Liver (tissue), 3 donors: ENCODE results near the gene TTLL5.

Experiments used
- TAF1 ChIP-seq: conservative IDR thresholded peaks from 2 replicates; pipeline ENCODE4 v1.6.1; 2016; ENCODE audit warnings: antibody characterized with exemption, mild to moderate bottlenecking
- TF ChIP-seq, protein P1 (sequence below): fragments of 150-350 bp; IDR thresholded peaks from 2 replicates; pipeline ENCODE4 v1.5.1; 2017; ENCODE audit warnings: improper control_type of control experiment, low read depth, low read length; ENCODE audit not compliant: missing input control
- TF ChIP-seq, protein P2 (sequence below): IDR thresholded peaks from 2 replicates; pipeline ENCODE4 v1.6.1; 2016; ENCODE audit warnings: antibody characterized with exemption
- TF ChIP-seq, protein P3 (sequence below): IDR thresholded peaks from 2 replicates; pipeline ENCODE4 v1.6.1; 2016; ENCODE audit warnings: antibody characterized with exemption, mild to moderate bottlenecking
- donor health status: healthy.
- donor health status: healthy.

DNA sequence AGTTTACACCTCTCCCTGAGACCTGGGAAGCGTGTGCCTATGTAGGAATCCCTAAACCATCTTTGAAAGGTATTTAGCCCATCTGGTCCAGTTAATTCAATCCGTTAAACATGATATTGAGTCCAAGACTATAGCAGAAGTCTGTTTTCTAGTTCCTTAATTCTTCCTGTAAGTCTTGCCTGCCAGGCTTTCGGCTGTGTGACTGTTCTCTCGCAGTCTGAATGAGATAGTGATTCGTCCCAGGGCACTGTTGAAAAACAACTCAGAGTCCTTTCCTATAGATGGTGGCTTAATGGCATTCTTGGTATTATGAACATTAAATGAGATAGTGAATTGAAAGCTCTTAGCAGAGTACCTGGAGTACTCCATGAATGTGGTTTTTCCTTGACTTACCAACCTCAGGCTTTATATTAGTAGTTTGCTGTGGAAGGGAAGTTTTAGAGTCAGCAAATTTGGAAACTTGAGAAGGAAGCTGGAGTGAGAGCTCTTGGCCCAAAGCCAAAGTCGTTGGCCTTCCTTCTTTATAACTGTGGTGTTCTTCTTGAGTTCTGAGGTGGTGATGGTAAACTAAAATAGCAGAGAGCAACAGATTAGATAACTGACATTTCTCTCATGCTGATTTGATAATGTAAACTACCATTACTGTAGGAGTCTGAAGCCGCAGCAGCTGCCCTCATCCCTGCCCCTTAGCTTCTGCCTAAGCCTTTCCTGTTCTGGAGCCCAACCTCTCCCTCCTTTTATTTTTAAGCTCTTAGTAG lies 244.3 kb downstream of the TTLL5 start:
- TF ChIP-seq, protein P1, sequence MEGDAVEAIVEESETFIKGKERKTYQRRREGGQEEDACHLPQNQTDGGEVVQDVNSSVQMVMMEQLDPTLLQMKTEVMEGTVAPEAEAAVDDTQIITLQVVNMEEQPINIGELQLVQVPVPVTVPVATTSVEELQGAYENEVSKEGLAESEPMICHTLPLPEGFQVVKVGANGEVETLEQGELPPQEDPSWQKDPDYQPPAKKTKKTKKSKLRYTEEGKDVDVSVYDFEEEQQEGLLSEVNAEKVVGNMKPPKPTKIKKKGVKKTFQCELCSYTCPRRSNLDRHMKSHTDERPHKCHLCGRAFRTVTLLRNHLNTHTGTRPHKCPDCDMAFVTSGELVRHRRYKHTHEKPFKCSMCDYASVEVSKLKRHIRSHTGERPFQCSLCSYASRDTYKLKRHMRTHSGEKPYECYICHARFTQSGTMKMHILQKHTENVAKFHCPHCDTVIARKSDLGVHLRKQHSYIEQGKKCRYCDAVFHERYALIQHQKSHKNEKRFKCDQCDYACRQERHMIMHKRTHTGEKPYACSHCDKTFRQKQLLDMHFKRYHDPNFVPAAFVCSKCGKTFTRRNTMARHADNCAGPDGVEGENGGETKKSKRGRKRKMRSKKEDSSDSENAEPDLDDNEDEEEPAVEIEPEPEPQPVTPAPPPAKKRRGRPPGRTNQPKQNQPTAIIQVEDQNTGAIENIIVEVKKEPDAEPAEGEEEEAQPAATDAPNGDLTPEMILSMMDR: no peak
- no peak for TF ChIP-seq TAF1
- TF ChIP-seq, protein P2, sequence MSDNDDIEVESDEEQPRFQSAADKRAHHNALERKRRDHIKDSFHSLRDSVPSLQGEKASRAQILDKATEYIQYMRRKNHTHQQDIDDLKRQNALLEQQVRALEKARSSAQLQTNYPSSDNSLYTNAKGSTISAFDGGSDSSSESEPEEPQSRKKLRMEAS: no peak
- TF ChIP-seq, protein P3, sequence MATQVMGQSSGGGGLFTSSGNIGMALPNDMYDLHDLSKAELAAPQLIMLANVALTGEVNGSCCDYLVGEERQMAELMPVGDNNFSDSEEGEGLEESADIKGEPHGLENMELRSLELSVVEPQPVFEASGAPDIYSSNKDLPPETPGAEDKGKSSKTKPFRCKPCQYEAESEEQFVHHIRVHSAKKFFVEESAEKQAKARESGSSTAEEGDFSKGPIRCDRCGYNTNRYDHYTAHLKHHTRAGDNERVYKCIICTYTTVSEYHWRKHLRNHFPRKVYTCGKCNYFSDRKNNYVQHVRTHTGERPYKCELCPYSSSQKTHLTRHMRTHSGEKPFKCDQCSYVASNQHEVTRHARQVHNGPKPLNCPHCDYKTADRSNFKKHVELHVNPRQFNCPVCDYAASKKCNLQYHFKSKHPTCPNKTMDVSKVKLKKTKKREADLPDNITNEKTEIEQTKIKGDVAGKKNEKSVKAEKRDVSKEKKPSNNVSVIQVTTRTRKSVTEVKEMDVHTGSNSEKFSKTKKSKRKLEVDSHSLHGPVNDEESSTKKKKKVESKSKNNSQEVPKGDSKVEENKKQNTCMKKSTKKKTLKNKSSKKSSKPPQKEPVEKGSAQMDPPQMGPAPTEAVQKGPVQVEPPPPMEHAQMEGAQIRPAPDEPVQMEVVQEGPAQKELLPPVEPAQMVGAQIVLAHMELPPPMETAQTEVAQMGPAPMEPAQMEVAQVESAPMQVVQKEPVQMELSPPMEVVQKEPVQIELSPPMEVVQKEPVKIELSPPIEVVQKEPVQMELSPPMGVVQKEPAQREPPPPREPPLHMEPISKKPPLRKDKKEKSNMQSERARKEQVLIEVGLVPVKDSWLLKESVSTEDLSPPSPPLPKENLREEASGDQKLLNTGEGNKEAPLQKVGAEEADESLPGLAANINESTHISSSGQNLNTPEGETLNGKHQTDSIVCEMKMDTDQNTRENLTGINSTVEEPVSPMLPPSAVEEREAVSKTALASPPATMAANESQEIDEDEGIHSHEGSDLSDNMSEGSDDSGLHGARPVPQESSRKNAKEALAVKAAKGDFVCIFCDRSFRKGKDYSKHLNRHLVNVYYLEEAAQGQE: no peak
